Cardiac muscle cell (in vitro differentiated cells and primary cell): ENCODE data around the gene SLC6A17. TPM values are rescaled to one million over a fixed set of nuclear protein-coding genes. Genes with fewer than 3 reads are reported as not detected.

Experiments
- DNase-seq, 2 donors: peaks; one replicate each; pipeline versions ENCODE4 v3.0.0 to v3.0.0-alpha.2; 2010 to 2017; ENCODE audit warnings: low read depth in 1 of 2, low spot score in 1 of 2
- H3K27ac ChIP-seq: fragments of 200-600 bp; sonication (generic); 2 replicates; pipeline ENCODE4 v1.5.1; 2016
- H3K27me3 ChIP-seq: fragments of 200-600 bp; sonication (generic); 2 replicates; pipeline ENCODE4 v1.6.0; 2016; ENCODE audit warnings: control low read depth
- H3K36me3 ChIP-seq: fragments of 200-600 bp; sonication (generic); 2 replicates; pipeline ENCODE4 v1.5.1; 2016; ENCODE audit warnings: control low read depth
- H3K4me1 ChIP-seq: fragments of 200-600 bp; sonication (generic); 2 replicates; pipeline ENCODE4 v1.8.1; 2017; ENCODE audit warnings: low read depth, mild to moderate bottlenecking, mixed run types
- H3K4me3 ChIP-seq: fragments of 200-600 bp; sonication (generic); 2 replicates; pipeline ENCODE4 v1.5.1; 2016; ENCODE audit warnings: mild to moderate bottlenecking
- H3K9me3 ChIP-seq: fragments of 200-600 bp; sonication (generic); 2 replicates; pipeline ENCODE4 v1.5.1; 2017; ENCODE audit warnings: low read depth, mild to moderate bottlenecking, control low read depth
- CTCF ChIP-seq: IDR thresholded peaks from 2 replicates; pipeline ENCODE4 v1.5.1; 2012; ENCODE audit warnings: low read depth, mild to moderate bottlenecking, low read length
- polyA plus RNA-seq: library from polyadenylated mRNA; unstranded; fragments of >200 nt; fragmentation: Nextera tagmentation; extraction: Ambion mirVana; gene quantifications from 2 replicates; pipeline ENCODE4 v1.2.1, GENCODE V29; 2016
- total RNA-seq: library from RNA; depleted of rRNA; stranded (reverse); fragments of >200 nt; gene quantifications from 2 replicates; pipeline ENCODE4 v1.2.3, GENCODE V29; 2016

The SLC6A17 gene
- total and polyA plus RNA-seq, 2 experiments from 2014 or later, result 0.06 TPM; not detected in 1

DNA sequence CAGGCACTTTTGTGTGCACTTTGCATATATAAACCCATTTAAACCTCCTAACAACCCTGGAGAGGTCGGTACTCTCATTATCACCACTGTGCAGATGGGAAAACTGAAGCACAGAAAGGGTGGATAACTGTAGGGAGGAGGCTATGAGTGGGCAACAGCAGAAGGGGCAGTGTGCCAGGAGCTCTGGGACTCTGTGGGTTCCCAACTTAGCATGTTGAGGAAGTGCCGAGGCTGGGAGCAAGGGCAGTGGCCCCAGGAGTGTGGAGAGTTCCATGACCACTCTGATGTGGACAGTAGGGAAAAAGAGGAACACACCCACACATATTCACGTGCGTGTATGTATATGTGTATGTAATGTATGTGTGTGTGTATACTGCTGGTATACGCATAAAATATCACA lies 34.2 kb downstream of the SLC6A17 start:
- Histone ChIP-seq H3K9me3 (no peaks in the 10 kb centered on the region), H3K36me3 (no peaks in the 10 kb centered on the region), H3K27me3 (peaks cover 12% of the 10 kb centered on the region), H3K4me1 (peaks cover 31% of the 10 kb centered on the region), H3K27ac (no peak overlapping the region), H3K4me3 (no peak overlapping the region)
- no peak for DNase-seq
- no peak for TF ChIP-seq CTCF

DNA sequence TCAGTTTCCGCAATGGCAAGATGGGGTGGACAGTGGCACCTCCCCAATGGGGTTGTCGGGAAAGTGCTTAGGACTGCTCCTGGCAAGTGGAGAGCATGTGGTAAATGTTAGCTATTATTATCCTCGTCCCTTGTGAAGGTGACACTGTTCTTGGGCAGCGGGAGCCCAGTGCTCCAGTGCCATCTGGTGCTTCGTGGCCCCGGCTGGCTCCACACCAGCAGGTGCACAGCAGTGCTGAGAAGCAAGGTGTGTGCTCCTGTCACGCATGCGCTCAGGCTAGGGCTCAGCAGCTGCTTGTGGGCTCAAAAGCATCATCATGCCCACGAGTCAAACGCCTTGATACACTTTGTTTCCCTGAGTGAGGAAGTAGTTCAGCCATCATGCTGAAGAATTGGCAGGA lies 34.9 kb downstream of the SLC6A17 start:
- DNase-seq, result no peak
- no peak overlapping the region for H3K4me3 ChIP-seq
- no peaks in the 10 kb centered on the region for H3K9me3 ChIP-seq
- H3K36me3 ChIP-seq, result no peaks in the 10 kb centered on the region
- peaks cover 12% of the 10 kb centered on the region for H3K27me3 ChIP-seq
- H3K27ac ChIP-seq, result no peak overlapping the region
- TF ChIP-seq CTCF, result no peak
- peaks cover 31% of the 10 kb centered on the region for H3K4me1 ChIP-seq

DNA sequence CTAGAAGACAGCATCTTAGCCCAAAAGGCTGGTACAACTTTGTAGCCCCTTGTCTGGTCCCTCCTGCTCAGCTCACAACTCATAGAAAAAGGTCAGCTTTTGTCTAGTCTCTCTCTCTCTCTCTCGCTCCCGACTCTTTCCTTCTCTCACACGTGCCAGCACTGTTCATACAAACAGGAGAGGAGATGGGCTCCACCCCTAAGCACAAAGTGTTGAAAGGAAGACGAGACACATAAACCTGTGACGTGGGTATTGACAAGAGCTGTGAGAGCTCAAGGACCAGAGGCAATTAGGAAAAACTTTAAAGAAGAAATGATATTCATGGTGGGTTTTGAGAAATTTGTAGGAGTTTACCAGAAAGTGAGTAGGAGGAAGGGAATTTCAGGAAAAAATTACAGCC lies 36.3 kb downstream of the SLC6A17 start:
- DNase-seq, result peak; percentile 6 to 58
- Histone ChIP-seq H3K4me1 (peaks cover 31% of the 10 kb centered on the region), H3K4me3 (no peak overlapping the region), H3K27ac (no peak overlapping the region), H3K9me3 (no peaks in the 10 kb centered on the region), H3K36me3 (no peaks in the 10 kb centered on the region), H3K27me3 (peaks cover 8% of the 10 kb centered on the region)
- TF ChIP-seq CTCF, result no peak

DNA sequence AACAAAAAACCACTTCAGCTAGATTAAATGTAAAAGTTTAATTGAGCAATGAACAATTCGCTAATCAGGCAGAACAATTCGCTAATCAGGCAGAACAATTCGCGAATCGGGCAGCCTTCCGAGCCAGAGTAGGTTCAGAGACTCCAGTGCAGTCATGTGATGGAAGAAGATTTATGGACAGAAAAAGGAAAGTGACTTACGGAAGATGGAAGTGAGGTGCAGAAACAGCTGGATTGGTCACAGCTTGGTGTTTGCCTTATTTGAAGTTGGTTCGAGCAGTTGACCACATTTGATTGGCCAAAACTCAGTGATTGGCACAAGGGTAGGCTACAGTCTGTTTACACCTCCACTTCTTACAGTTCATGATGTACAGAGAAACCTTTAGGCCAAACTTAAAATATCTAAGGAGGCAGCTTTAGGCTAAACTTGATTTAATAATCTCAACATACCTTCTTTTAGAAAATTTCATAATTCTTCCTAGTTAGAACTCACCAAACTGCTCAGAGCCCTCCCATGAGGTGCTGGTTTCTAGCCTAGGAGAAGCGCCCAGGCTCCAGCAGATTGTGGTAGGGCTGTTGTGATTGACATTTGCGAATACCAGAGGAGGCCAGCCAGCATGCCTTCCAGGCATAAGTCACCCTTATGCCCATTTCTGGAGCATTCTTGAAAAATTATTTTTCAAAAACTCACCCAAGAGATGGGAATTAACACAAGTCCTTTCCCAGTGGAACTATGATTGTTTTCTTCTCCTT lies 37.0 kb downstream of the SLC6A17 start:
- Histone ChIP-seq H3K9me3 (no peaks in the 10 kb centered on the region), H3K27ac (peak overlapping the region; percentile 66), H3K4me3 (no peak overlapping the region), H3K4me1 (peaks cover 31% of the 10 kb centered on the region), H3K36me3 (no peaks in the 10 kb centered on the region), H3K27me3 (peaks cover 5% of the 10 kb centered on the region)
- peak; percentile 37 to 39 for DNase-seq
- TF ChIP-seq CTCF, result no peak

GRCh38 chr1:110188035-110188618 lies 37.8 kb downstream of the SLC6A17 start:
- H3K27ac ChIP-seq, result peak overlapping the region; percentile 66
- H3K36me3 ChIP-seq, result no peaks in the 10 kb centered on the region
- H3K4me3 ChIP-seq, result no peak overlapping the region
- DNase-seq, result peak in 1 of 2 donors; percentile 22
- no peaks in the 10 kb centered on the region for H3K9me3 ChIP-seq
- H3K4me1 ChIP-seq, result peaks cover 31% of the 10 kb centered on the region
- peaks cover 10% of the 10 kb centered on the region for H3K27me3 ChIP-seq
- TF ChIP-seq CTCF, result no peak
